Choroid plexus epithelial cell (primary cell): ENCODE data around the gene PLEKHH2.
A peak's percentile ranks its signal among the peaks of the same experiment; 100 is the strongest.
"Not testable (repeated sequence)": the region's sequence is repeated elsewhere in the genome, so short reads cannot be mapped to it uniquely, and the experiment has no call there.

ENCODE experiments used
- DNase-seq: peaks from one replicate; pipeline ENCODE4 v3.0.0-alpha.2; 2010; ENCODE audit warnings: low read depth
- H3K4me3 ChIP-seq: 2 replicates; pipeline ENCODE4 v1.5.1; 2011; ENCODE audit warnings: low read depth, mild to moderate bottlenecking, control low read depth, low read length, moderate library complexity
- CTCF ChIP-seq: conservative IDR thresholded peaks from 2 replicates; pipeline ENCODE4 v1.5.1; 2011; ENCODE audit warnings: low read depth, mild to moderate bottlenecking, control low read depth, inconsistent platforms, low read length, moderate library complexity

The PLEKHH2 gene

DNA sequence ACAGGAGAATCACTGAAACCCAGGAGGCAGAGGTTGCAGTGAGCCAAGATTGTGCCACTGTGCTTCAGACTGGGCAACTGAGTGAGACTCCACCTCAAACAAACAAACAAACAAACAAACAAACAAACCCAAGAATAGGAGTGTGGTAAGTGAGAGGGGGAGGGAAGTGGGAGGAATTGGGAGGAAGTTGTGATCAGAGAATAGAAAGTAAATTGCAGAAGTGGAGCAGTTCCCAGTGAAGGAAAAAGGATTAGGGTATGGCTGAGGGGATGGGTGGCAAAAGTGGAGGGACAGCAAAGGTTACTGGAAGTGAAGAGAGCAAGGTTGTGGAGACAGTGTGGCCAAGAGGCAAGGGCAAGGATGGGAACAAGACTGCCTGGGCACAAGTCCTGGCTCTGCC, 80.3 kb downstream of the PLEKHH2 start:
- no peak for DNase-seq
- TF ChIP-seq CTCF, result no peak
- H3K4me3 ChIP-seq, result no peak overlapping the region

- no peak for DNase-seq
- TF ChIP-seq CTCF, result no peak
- no peak overlapping the region for H3K4me3 ChIP-seq
Observed at GRCh38 chr2:43718530-43719124, 81.6 kb downstream of the PLEKHH2 start.

DNA sequence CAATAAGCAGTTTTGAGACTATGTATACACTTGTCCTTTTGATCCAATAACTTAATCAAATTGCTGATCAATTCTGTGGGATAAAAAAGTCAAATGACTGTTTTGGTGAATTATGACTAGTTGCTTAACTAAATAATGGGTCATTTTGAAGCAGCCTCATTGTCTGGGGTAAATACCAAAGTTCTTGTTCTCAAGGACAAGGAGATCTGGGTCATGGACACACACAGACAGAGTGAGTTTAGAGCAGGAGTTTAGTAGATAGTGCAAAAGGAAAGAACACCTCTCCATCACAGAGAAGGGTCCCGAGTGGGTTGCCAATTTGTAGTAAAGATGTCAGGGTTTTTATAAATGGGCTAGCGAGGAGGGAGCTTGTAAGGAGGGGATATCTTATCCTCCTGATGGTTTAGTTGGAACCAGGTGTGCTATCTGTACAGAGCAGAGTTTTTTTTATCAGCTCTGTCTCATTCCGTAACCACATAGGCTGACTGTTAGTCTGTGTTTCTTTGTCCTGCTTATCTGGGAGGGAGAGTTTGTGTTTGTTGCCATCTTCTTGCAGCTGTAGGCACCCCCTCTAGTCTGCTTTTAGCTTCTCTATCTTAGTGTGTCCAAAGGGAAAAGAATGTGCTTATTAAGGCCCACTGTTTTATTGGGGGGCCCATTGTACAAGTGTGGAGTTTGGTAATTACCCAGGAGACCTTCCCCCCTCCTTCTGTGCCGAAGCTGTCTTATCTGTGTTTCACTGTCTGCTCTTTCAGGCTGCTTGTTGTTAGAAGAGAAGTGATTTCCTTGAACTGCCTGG, 87.9 kb downstream of the PLEKHH2 start:
- TF ChIP-seq CTCF, result no peak
- H3K4me3 ChIP-seq, result no peak overlapping the region
- peak; percentile 39 for DNase-seq

- no peak for TF ChIP-seq CTCF
- no peak for DNase-seq
- no peak overlapping the region for H3K4me3 ChIP-seq
Observed at GRCh38 chr2:43725711-43726246, 88.7 kb downstream of the PLEKHH2 start.

DNA sequence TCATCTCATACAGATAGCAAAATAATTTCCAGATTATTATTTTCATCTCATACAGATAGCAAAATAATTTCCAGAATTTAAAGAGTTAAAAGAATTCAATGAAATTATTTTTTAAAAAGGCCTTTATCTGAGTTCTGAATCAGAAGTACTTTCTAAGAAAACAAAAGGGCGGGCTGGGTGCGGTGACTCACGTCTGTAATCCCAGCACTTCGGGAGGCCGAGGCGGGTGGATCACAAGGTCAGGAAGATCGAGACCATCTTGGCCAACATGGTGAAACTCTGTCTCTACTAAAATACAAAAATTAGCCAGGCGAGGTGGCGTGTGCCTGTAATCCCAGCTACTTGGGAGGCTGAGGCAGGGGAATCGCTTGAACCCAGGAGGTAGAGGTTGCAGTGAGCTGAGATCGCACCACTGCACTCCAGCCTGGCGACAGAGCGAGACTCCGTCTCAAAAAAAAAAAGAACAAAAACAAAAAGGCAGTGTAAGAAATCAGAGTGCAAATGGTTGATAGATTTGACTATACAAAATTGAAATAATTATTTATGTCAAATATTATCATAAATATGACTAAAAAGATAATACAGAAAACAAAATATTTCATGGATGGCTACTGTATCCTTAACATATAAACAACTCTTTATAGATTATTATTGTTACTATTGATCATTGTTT, 90.0 kb downstream of the PLEKHH2 start:
- DNase-seq, result peak; percentile 81
- H3K4me3 ChIP-seq, result not testable (repeated sequence)

GRCh38 chr2:43727634-43728014, 90.6 kb downstream of the PLEKHH2 start:
- no peak for DNase-seq
- no peak overlapping the region for H3K4me3 ChIP-seq
- no peak for TF ChIP-seq CTCF

DNA sequence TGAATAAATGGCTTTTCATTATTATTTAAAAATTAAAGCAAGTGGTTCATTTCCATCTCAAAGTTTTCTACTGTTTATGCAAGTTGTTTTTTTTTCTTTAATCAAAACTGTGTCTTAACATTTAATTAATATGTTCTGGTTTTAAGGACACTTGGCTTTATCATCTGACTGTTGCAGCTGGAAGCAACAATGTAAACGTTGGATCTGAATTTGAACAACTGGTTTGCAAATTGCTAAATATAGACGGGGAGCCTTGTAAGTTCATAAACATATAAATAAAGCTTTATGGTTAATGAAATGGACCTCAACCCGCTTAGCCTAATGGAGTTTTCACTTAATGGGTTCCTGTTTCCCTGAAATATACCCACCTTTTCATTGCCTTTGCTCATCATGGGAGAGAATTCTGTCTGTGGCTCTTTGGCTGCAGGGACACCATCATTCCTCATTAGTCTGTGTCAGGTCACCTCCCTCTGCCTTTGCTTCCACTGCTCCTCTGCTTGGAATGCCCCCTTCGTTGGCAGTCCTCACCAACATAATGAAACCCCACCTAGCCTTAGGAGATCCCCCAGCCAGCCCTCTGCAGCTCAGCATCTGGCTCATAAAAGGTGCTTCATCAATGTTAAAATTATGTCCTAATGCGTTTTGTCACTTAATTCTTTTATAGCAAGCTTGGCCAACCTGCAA, 92.6 kb downstream of the PLEKHH2 start:
- no peak overlapping the region for H3K4me3 ChIP-seq
- TF ChIP-seq CTCF, result no peak
- no peak for DNase-seq
